GM18858 (cell line): ENCODE measurements around the gene GH1.
"Not testable (repeated sequence)": the region's sequence is repeated elsewhere in the genome, so short reads cannot be mapped to it uniquely, and the experiment has no call there.

Experiments
- ATAC-seq: cut with Tn5 transposase; IDR thresholded peaks from one replicate; pipeline ENCODE4 v1.9.1; 2021; ENCODE audit not compliant: unreplicated experiment

GH1 gene

GRCh38 chr17:63928172-63928666, 9.6 kb upstream of the GH1 start:
- no peak for ATAC-seq

- no peak for ATAC-seq
These were observed 9.0 kb upstream of the GH1 start for GRCh38 chr17:63927464-63928171.

- no peak for ATAC-seq
These were observed 7.5 kb upstream of the GH1 start for GRCh38 chr17:63926164-63926563.

- no peak for ATAC-seq
These were observed 7.0 kb upstream of the GH1 start for GRCh38 chr17:63925615-63926014.

- ATAC-seq = not testable (repeated sequence)
These were observed 3.8 kb upstream of the GH1 start for GRCh38 chr17:63922402-63922801.

GRCh38 chr17:63920779-63921178, 2.1 kb upstream of the GH1 start:
- ATAC-seq = not testable (repeated sequence)

GRCh38 chr17:63920050-63920449, 1.4 kb upstream of the GH1 start:
- ATAC-seq = not testable (repeated sequence)

GRCh38 chr17:63919311-63919723, 678 bp upstream of the GH1 start:
- peak; percentile 65 for ATAC-seq

GRCh38 chr17:63918305-63918704, 334 bp downstream of the GH1 start:
- ATAC-seq = no peak

GRCh38 chr17:63917646-63918045, 993 bp downstream of the GH1 start:
- no peak for ATAC-seq

- not testable (repeated sequence) for ATAC-seq
These were observed 1.4 kb downstream of the GH1 start for GRCh38 chr17:63917206-63917605.

- ATAC-seq = no peak
These were observed 2.0 kb downstream of the GH1 start for GRCh38 chr17:63916566-63917185.

GRCh38 chr17:63915753-63916152, 2.9 kb downstream of the GH1 start:
- not testable (repeated sequence) for ATAC-seq

GRCh38 chr17:63914471-63914870, 4.2 kb downstream of the GH1 start:
- ATAC-seq = no peak

- ATAC-seq = no peak
These were observed 7.0 kb downstream of the GH1 start for GRCh38 chr17:63911657-63912100.

- no peak for ATAC-seq
These were observed 7.5 kb downstream of the GH1 start, which contains the start of gene CSHL1 for GRCh38 chr17:63911041-63911635. TSS of gene CSHL1 (minus strand) at chr17:63911258. CDS start at chr17:63911196, 62 bp downstream.

- ATAC-seq = no peak
These were observed 8.5 kb downstream of the GH1 start for GRCh38 chr17:63910096-63910495.

GRCh38 chr17:63909586-63909985, 9.1 kb downstream of the GH1 start:
- ATAC-seq = not testable (repeated sequence)

- not testable (repeated sequence) for ATAC-seq
These were observed 11.4 kb downstream of the GH1 start for GRCh38 chr17:63907161-63907778.

GRCh38 chr17:63904796-63905195, 13.8 kb downstream of the GH1 start:
- ATAC-seq = not testable (repeated sequence)

- not testable (repeated sequence) for ATAC-seq
These were observed 14.8 kb downstream of the GH1 start for GRCh38 chr17:63903787-63904201.
